Left renal cortex interstitium (tissue), 4 donors: ENCODE data around the gene ZNF516. TPM values are rescaled to one million over a fixed set of nuclear protein-coding genes. Genes with fewer than 3 reads are reported as not detected.

Experiments used
- DNase-seq, 4 donors: peaks; one replicate each; pipeline ENCODE4 v3.0.0-alpha.2; 2013; ENCODE audit warnings: low read depth in 4 of 4, low spot score in 2 of 4, missing footprints in 1 of 4
- polyA plus RNA-seq, 4 donors: library from polyadenylated mRNA; unstranded; fragments of 120-200 nt; gene quantifications; one replicate each; pipeline ENCODE4 v1.2.1, GENCODE V29; 2013; ENCODE audit not compliant: insufficient read length in 4 of 4

ZNF516 gene
- polyA plus RNA-seq, 4 donors: 35.7 to 58.6 (median 48.4) TPM

- DNase-seq: no peak
Observed at GRCh38 chr18:76444446-76445105, 50.5 kb downstream of the ZNF516 start.

DNA sequence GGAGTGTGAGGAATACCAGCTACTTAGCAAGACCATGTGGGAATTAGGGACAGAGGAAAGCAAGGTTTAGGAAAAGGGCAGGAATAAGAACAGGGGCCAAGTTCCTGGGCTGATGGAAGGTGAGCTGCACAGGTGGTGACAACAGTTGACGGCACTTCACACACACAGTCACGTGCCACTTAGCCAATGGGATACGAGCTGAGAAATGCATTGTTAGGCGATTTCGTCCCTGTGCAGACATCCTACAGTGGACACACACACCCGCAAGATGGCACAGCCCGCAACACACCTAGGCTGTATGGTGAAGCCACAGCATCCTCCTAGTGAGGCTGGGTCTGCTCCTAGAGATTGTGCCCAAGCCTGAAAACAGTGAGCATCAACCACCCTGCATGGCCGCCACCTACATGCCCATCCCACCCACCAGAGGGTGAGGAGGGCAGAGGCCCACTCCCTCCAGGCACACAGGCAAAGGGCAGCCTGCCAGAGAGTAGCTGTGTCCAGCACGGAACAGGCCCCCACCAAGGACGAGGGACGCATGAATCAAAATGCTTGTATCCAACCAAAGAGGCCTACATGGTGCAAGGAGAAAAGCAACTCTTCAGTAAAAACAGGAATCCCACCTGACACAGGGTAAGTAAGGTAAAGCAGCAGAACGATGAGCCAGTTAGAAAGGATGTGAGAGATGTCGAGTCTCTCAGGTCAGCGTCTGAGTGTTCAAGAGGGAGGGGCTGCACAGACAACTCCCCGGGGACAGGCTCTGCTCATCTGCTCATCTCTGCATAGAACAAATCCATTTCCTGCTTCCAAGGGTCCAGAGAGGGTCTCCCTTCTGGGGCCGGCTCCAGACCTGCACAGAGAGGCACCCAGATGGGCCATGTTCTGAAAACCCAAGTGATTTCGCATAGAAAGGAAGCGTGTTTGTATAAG is 51.3 kb downstream of the ZNF516 start:
- no peak for DNase-seq

- DNase-seq: no peak
Observed at GRCh38 chr18:76442413-76443171, 52.5 kb downstream of the ZNF516 start.

GRCh38 chr18:76441668-76442412 is 53.2 kb downstream of the ZNF516 start:
- no peak for DNase-seq

DNA sequence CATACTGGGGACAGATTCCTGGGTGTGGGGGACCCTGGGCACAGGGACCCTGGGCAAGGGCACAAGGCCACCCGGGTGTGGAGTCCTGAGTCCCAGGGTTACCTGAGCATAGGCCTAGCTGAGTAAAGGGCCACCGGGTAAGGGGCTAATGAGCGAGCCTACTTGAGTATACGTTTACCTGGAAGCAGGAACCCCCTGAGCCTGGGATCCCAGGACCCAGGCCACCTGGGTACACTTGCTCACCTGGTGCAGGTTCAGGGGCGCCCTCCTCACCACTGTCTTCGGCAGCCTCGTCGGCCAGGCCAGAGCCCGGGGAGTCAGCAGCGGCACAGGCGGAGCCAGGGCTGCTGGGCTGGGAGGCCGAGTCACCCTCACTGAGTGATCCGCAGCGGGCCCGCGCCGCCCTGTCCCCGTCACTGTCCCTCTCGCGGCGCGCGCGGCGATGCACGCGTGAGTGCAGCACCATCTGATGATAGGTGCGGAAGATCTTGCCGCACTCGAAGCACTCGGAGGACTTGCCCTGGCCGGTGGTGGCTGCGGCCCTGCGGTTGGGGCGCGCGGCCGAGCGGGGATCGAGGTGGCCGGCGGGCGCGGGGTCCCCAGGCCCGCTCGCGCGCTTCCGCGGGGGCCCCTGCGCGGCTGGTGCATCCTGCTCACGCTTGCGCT is 53.9 kb downstream of the ZNF516 start:
- no peak for DNase-seq

DNA sequence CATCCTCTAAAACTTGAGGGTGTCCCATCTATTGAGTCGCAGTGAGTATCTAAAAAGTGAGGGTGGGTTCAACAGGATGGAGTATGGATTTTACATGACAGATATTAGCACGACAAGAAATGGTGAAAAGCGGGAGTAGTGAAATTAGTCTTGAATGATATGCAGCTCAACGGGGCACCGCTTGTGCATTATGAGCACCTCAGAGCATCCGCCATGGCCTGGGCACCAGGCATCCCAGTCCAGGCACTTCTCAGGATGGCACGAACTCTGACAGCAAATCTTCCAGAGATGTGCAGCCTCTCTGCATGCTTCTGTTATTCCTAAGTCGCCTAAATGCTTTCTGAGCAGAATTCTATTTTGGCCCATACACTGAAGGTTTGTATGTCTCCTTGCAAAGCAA is 57.1 kb downstream of the ZNF516 start:
- DNase-seq: no peak

- DNase-seq: no peak
Observed at GRCh38 chr18:76437011-76437410, 58.0 kb downstream of the ZNF516 start.

GRCh38 chr18:76436342-76436741 is 58.7 kb downstream of the ZNF516 start:
- DNase-seq: no peak

DNA sequence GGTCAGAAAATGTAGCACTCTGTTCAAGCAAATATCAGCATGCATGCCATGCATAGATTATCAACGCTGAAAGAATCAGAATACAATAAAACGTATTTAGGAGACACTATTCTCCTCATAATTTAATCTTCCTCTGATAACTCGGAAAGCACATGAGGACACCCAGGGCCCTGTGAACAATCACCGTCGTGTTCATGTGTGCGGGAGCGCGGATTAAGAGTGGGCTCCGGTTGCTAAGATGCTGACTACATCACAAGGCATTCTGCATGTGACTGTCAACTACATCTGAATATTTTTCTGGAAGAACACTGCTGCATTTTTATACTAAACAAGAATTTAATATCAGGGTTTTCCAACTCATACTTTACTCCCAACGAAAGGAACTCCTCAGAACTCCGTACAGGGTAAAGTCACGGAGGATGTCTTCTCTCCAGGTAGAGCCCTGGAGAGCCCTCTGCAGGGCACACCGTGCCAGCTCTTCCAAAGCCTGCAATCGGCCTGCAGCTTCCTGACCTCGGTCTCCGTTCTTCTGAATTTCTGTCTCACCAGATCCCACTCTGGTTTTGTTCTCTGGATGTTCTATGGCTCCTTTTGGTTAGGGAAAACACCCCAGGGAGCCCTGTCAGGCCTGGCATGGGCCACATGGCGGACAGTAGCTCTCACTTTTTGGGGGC is 59.6 kb downstream of the ZNF516 start:
- DNase-seq: no peak

DNA sequence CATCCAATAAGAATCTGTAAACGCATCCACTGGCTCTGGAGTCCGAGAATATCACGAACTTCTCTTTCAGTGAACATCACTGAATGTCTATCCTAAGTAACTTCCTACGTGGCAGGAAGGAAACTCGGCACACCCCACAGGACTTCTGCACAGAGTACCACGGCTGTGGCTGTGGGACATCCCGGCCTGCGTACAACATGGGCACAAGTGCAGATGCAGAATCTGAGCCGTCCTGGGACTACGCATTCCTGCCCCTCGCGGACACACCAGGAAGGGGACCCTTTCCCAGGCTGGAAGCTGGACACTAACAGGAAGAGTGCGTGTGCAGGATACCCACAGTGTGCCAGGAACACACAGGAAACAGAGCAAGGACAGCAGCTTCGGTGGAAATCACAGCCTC is 60.6 kb downstream of the ZNF516 start:
- DNase-seq: no peak

GRCh38 chr18:76433788-76434187 is 61.3 kb downstream of the ZNF516 start:
- no peak for DNase-seq

- DNase-seq: no peak
Observed at GRCh38 chr18:76432970-76433767, 61.9 kb downstream of the ZNF516 start.

GRCh38 chr18:76432274-76432755 is 62.7 kb downstream of the ZNF516 start:
- DNase-seq: no peak

GRCh38 chr18:76431437-76432273 is 63.4 kb downstream of the ZNF516 start:
- no peak for DNase-seq

DNA sequence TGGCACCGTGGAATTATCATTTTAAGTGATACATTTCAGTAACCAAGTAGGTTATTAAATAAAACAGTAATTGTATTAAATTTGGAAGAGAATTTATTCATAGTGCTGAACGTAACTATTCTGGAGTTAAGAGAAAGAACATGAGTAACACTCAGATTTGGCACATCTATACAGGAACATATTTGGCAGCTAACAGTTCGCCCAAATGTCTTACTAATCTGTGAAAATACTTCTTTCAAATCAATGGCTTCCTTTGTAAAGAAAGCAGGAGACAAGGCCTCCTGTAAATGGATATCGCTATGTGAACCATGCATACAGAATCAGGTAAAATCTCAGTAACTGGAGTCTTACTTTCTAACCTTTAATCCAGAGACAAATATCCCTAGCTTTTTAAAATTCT is 64.4 kb downstream of the ZNF516 start:
- DNase-seq: no peak

- DNase-seq: no peak
Observed at GRCh38 chr18:76429262-76430126, 65.5 kb downstream of the ZNF516 start.
